Fibroblast of lung (primary cell): ENCODE data around the gene LYSMD2. TPM values are rescaled to one million over a fixed set of nuclear protein-coding genes. Genes with fewer than 3 reads are reported as not detected.

ENCODE experiments used
- DNase-seq, 2 donors: peaks; one replicate each; pipeline versions ENCODE4 v3.0.0 to v3.0.0-alpha.2; 2010; ENCODE audit warnings: low read depth in 2 of 2
- H2AFZ ChIP-seq: 2 replicates; pipeline ENCODE4 v1.5.1; 2012; ENCODE audit warnings: low read length, control low read depth, inconsistent platforms
- H3K27ac ChIP-seq: 2 replicates; pipeline ENCODE4 v1.5.1; 2011; ENCODE audit warnings: low read length, control low read depth; ENCODE audit not compliant: insufficient read depth
- H3K27me3 ChIP-seq: 2 replicates; pipeline ENCODE4 v1.5.1; 2011; ENCODE audit warnings: mild to moderate bottlenecking, low read length; ENCODE audit not compliant: control insufficient read depth, insufficient read depth
- H3K36me3 ChIP-seq: 2 replicates; pipeline ENCODE4 v1.5.1; 2011; ENCODE audit warnings: low read length; ENCODE audit not compliant: control insufficient read depth, insufficient read depth
- H3K4me1 ChIP-seq: 2 replicates; pipeline ENCODE4 v1.5.1; 2011; ENCODE audit warnings: low read length; ENCODE audit not compliant: control insufficient read depth, insufficient read depth; ENCODE audit errors: extremely low read depth
- H3K4me2 ChIP-seq: 2 replicates; pipeline ENCODE4 v1.5.1; 2011; ENCODE audit warnings: low read length, control low read depth; ENCODE audit not compliant: insufficient read depth; ENCODE audit errors: extremely low read depth
- H3K4me3 ChIP-seq, 4 experiments: fragments of 200-600 bp in 1 of 4; sonication (generic) in 1 of 4; replicated peaks in 1 of 4; 2 replicates each; pipeline ENCODE4 v1.5.1; 2011 to 2016; ENCODE audit warnings: low read length in 4 of 4, low read depth in 3 of 4, mild to moderate bottlenecking in 3 of 4, control low read depth in 2 of 4, inconsistent platforms in 1 of 4, mixed read lengths in 1 of 4; ENCODE audit not compliant: insufficient read depth in 1 of 4; ENCODE audit errors: control extremely low read depth in 1 of 4
- H3K79me2 ChIP-seq: 2 replicates; pipeline ENCODE4 v1.5.1; 2012; ENCODE audit warnings: mild to moderate bottlenecking, low read length, inconsistent platforms; ENCODE audit not compliant: control insufficient read depth, insufficient read depth
- H3K9ac ChIP-seq: 2 replicates; pipeline ENCODE4 v1.5.1; 2011; ENCODE audit warnings: mild to moderate bottlenecking, low read length, control low read depth; ENCODE audit not compliant: insufficient read depth
- H3K9me3 ChIP-seq: 2 replicates; pipeline ENCODE4 v1.5.1; 2012; ENCODE audit warnings: low read depth, low read length; ENCODE audit not compliant: control insufficient read depth, insufficient read depth
- H4K20me1 ChIP-seq: 2 replicates; pipeline ENCODE4 v1.5.1; 2011; ENCODE audit warnings: low read length; ENCODE audit not compliant: control insufficient read depth, insufficient read depth; ENCODE audit errors: extremely low read depth
- CTCF ChIP-seq, 2 donors: IDR thresholded peaks in 1 of 2; conservative IDR thresholded peaks in 1 of 2; 1 replicate in 1 of 2; 2 replicates in 1 of 2; pipeline ENCODE4 v1.5.1; 2011 to 2012; ENCODE audit warnings: low read length in 2 of 2, control low read depth in 1 of 2, inconsistent platforms in 1 of 2, low read depth in 1 of 2, mild to moderate bottlenecking in 1 of 2
- EZH2 ChIP-seq: IDR thresholded peaks from 2 replicates; pipeline ENCODE4 v1.5.1; 2012; ENCODE audit warnings: low read length, control low read depth, mild to moderate bottlenecking; ENCODE audit errors: missing control alignments
- polyA plus RNA-seq, 2 donors: library from polyadenylated mRNA; depleted of rRNA in 1 of 2; stranded (reverse) in 1 of 2; unstranded in 1 of 2; fragments of >200 nt; gene quantifications; 2 replicates each; pipeline ENCODE4 v1.2.1, GENCODE V29; 2011 to 2012; ENCODE audit warnings: missing spikeins in 1 of 2
- total RNA-seq: library from RNA; depleted of rRNA; stranded (reverse); fragments of >200 nt; gene quantifications from 2 replicates; pipeline ENCODE4 v1.2.1, GENCODE V29; 2014

The LYSMD2 gene
- total and polyA plus RNA-seq, 2 donors (not counting 1 experiment from before 2014, with no cell fraction given), result 7.8 to 10.1 TPM

GRCh38 chr15:51724199-51724598 is 13.3 kb downstream of the LYSMD2 start:
- no peaks in the 10 kb centered on the region for H3K9me3 ChIP-seq
- no peak for DNase-seq
- H2AFZ ChIP-seq, result no peak overlapping the region
- no peak overlapping the region for H3K9ac ChIP-seq
- TF ChIP-seq EZH2, result no peak
- no peak for TF ChIP-seq CTCF (conservative IDR thresholded peaks at IDR 0.05 in 1 of 2, IDR thresholded peaks at IDR 0.05 in 1 of 2; ENCODE audit: low read depth in 1 of 2, low read length in 2 of 2)
- H3K4me1 ChIP-seq, result peaks cover 11% of the 10 kb centered on the region
- H3K4me3 ChIP-seq, result no peak overlapping the region
- H3K36me3 ChIP-seq, result no peaks in the 10 kb centered on the region
- H3K27ac ChIP-seq, result no peak overlapping the region
- no peaks in the 10 kb centered on the region for H3K79me2 ChIP-seq
- no peaks in the 10 kb centered on the region for H3K27me3 ChIP-seq
- no peak overlapping the region for H3K4me2 ChIP-seq
- H4K20me1 ChIP-seq, result no peaks in the 10 kb centered on the region

- Histone ChIP-seq H3K4me1 (no peaks in the 10 kb centered on the region), H4K20me1 (no peaks in the 10 kb centered on the region), H3K79me2 (no peaks in the 10 kb centered on the region), H3K9me3 (no peaks in the 10 kb centered on the region), H3K4me3 (no peak overlapping the region), H3K4me2 (no peak overlapping the region), H3K27ac (no peak overlapping the region), H2AFZ (no peak overlapping the region), H3K27me3 (no peaks in the 10 kb centered on the region), H3K9ac (no peak overlapping the region), H3K36me3 (no peaks in the 10 kb centered on the region)
- DNase-seq, result peak in 1 of 2 donors; percentile 64
- TF ChIP-seq EZH2 (no peak), CTCF (conservative IDR thresholded peaks at IDR 0.05 in 1 of 2, IDR thresholded peaks at IDR 0.05 in 1 of 2; ENCODE audit: low read depth in 1 of 2, low read length in 2 of 2) (no peak)
These were observed 16.1 kb downstream of the LYSMD2 start for GRCh38 chr15:51721199-51721960.

GRCh38 chr15:51720201-51720995 is 17.1 kb downstream of the LYSMD2 start:
- no peaks in the 10 kb centered on the region for H3K36me3 ChIP-seq
- H3K27ac ChIP-seq, result no peak overlapping the region
- H4K20me1 ChIP-seq, result no peaks in the 10 kb centered on the region
- no peaks in the 10 kb centered on the region for H3K9me3 ChIP-seq
- no peaks in the 10 kb centered on the region for H3K4me1 ChIP-seq
- H3K4me3 ChIP-seq, result no peak overlapping the region
- H3K79me2 ChIP-seq, result no peaks in the 10 kb centered on the region
- no peaks in the 10 kb centered on the region for H3K27me3 ChIP-seq
- H3K9ac ChIP-seq, result no peak overlapping the region
- TF ChIP-seq CTCF (conservative IDR thresholded peaks at IDR 0.05 in 1 of 2, IDR thresholded peaks at IDR 0.05 in 1 of 2; ENCODE audit: low read depth in 1 of 2, low read length in 2 of 2) (no peak), EZH2 (no peak)
- H2AFZ ChIP-seq, result no peak overlapping the region
- no peak for DNase-seq
- H3K4me2 ChIP-seq, result no peak overlapping the region
